22Rv1 (cell line): ENCODE measurements around the gene LPIN1.

Experiments used
- CTCF ChIP-seq: fragments of 450-650 bp; IDR thresholded peaks from 2 replicates; pipeline ENCODE4 v1.5.1; 2017; ENCODE audit warnings: mild to moderate bottlenecking
- ZFX ChIP-seq: fragments of 450-650 bp; IDR thresholded peaks from 2 replicates; pipeline ENCODE4 v1.6.1; 2017; ENCODE audit warnings: antibody characterized with exemption, borderline replicate concordance

GRCh38 chr2:11822746-11823451 lies 76.5 kb downstream of the LPIN1 start:
- TF ChIP-seq CTCF (no peak), ZFX (no peak)
